GM12878 (cell line): Measurements from ENCODE around the gene CFAP91. TPM values are rescaled to one million over a fixed set of nuclear protein-coding genes. Genes with fewer than 3 reads are reported as not detected.

Experiments
- BACH1 ChIP-seq: fragments of 450-650 bp; IDR thresholded peaks from 2 replicates; pipeline ENCODE4 v1.6.1; 2017; ENCODE audit warnings: mild to moderate bottlenecking, borderline replicate concordance
- BHLHE40 ChIP-seq, 2 experiments: fragments of 450-650 bp in 1 of 2; IDR thresholded peaks; 2 replicates each; pipeline ENCODE4 v1.6.1; 2011 to 2017; ENCODE audit warnings: low read depth in 2 of 2, borderline replicate concordance in 1 of 2, improper control_type of control experiment in 1 of 2, low read length in 1 of 2, mild to moderate bottlenecking in 1 of 2
- CREB1 ChIP-seq: IDR thresholded peaks from 2 replicates; pipeline ENCODE4 v1.6.1; 2012; ENCODE audit warnings: low read depth, mild to moderate bottlenecking, inconsistent platforms
- GATAD2B ChIP-seq: fragments of 450-650 bp; conservative IDR thresholded peaks from 2 replicates; pipeline ENCODE4 v1.6.1; 2017; ENCODE audit warnings: low read depth, mild to moderate bottlenecking, moderate library complexity
- HDAC6 ChIP-seq: fragments of 200-600 bp; sonication (generic); IDR thresholded peaks from one replicate; pipeline ENCODE4 v1.8.0; 2017; ENCODE audit warnings: antibody characterized with exemption; ENCODE audit not compliant: unreplicated experiment
- LARP7 ChIP-seq: fragments of 450-650 bp; IDR thresholded peaks from 2 replicates; pipeline ENCODE4 v1.6.1; 2017; ENCODE audit warnings: mild to moderate bottlenecking
- PAX8 ChIP-seq: fragments of 450-650 bp; IDR thresholded peaks from 2 replicates; pipeline ENCODE4 v1.6.1; 2017; ENCODE audit warnings: mild to moderate bottlenecking, moderate library complexity
- PML ChIP-seq: IDR thresholded peaks from 2 replicates; pipeline ENCODE4 v1.6.1; 2012; ENCODE audit warnings: low read length, inconsistent platforms
- SRF ChIP-seq, 2 experiments: IDR thresholded peaks; 2 replicates each; pipeline ENCODE4 v1.6.1; 2011; ENCODE audit warnings: low read depth in 2 of 2, low read length in 2 of 2, mild to moderate bottlenecking in 1 of 2, moderate library complexity in 1 of 2
- YBX1 ChIP-seq: fragments of 450-650 bp; IDR thresholded peaks from 2 replicates; pipeline ENCODE4 v1.6.1; 2016; ENCODE audit warnings: antibody characterized with exemption
- ZNF207 ChIP-seq: fragments of 450-650 bp; IDR thresholded peaks from 2 replicates; pipeline ENCODE4 v1.6.1; 2014; ENCODE audit warnings: antibody characterized with exemption, mild to moderate bottlenecking, borderline replicate concordance
- polyA plus RNA-seq, 11 experiments: library from polyadenylated mRNA; depleted of rRNA in 4 of 11; unstranded in 6 of 11; stranded (reverse) in 5 of 11; fragments of >200 nt; fragmentation: Nextera tagmentation in 4 of 11; fragmentation: Illumina TruSeq in 1 of 11; extraction: Ambion mirVana in 4 of 11; extraction: Trizol in 1 of 11; gene quantifications; 1 replicate in 1 of 11; 2 replicates in 10 of 11; pipeline versions ENCODE4 v1.2.1 to v1.2.3, GENCODE V29; 2011 to 2016; ENCODE audit warnings: inconsistent platforms in 2 of 11, missing spikeins in 2 of 11, low read depth in 1 of 11
- total RNA-seq, 4 experiments: library from RNA; depleted of rRNA in 3 of 4; stranded (reverse); fragments of >200 nt in 3 of 4; fragmentation: Illumina TruSeq in 1 of 4; extraction: Trizol in 1 of 4; gene quantifications; 2 replicates each; pipeline versions ENCODE4 v1.2.1 to v1.2.3, GENCODE V29; 2013 to 2021
- TF ChIP-seq, protein P1 (sequence below), 3 experiments: IDR thresholded peaks in 2 of 3; conservative IDR thresholded peaks in 1 of 3; 2 replicates each; pipeline ENCODE4 v1.5.1; 2011; ENCODE audit warnings: low read depth in 3 of 3, low read length in 3 of 3, mild to moderate bottlenecking in 3 of 3, control low read depth in 2 of 3, moderate library complexity in 2 of 3, inconsistent platforms in 1 of 3, mixed read lengths in 1 of 3; ENCODE audit not compliant: control insufficient read depth in 2 of 3, insufficient read depth in 1 of 3; ENCODE audit errors: extremely low read depth in 1 of 3
- TF ChIP-seq, protein P2 (sequence below): IDR thresholded peaks from 2 replicates; pipeline ENCODE4 v1.6.1; 2012; ENCODE audit warnings: improper control_type of control experiment, low read depth, low read length; ENCODE audit not compliant: insufficient replicate concordance

CFAP91 gene
- total and polyA plus RNA-seq, 10 of the 15 experiments (the other 5 are each of a cell fraction or from before 2014, with no cell fraction given), result 0.03 to 2.2 (median 0.92) TPM

DNA sequence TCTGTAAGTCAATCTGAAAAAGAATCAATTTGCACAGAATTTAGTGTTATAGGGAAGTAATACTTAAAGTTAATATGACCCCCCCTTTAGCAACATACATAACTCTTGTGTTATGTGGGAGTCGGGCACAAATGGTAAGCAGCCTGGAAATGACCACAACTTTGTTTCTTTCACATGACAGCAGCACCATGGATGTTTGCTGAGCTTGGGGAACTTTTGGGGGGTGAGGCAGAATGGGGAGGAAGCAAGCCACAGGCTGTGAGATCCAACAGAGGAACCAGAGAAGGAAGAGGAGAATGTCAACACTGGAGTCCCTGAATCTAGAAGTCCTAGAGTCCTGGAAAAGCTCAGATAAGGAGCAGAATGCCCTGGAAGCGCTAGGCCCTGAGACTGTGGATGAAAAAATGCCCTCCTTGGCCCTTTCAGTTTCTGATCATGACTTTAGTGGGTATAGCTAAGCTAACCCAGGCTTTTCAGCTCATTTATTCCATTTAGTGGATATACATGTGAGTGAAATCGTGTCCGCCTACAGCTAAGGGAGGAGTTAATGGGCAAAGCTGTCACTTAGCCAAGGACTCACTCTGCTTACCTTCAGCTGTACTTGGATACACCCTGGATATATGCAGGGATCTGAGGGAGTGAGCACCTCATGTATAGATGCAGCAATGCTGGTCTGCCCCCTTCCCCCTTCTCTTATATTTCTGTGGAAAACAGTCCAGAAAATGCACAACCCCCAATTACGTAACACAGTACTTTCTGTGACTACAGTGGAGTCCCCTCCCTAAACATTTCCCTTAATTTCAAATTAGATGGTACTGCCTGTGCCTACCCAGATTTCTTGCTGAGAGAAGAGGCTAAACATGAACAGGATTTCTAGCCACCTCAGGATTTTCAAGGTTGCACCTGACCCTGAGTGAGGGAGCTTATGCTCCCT lies 39.1 kb downstream of the CFAP91 start (continued):
- TF ChIP-seq, protein P1, sequence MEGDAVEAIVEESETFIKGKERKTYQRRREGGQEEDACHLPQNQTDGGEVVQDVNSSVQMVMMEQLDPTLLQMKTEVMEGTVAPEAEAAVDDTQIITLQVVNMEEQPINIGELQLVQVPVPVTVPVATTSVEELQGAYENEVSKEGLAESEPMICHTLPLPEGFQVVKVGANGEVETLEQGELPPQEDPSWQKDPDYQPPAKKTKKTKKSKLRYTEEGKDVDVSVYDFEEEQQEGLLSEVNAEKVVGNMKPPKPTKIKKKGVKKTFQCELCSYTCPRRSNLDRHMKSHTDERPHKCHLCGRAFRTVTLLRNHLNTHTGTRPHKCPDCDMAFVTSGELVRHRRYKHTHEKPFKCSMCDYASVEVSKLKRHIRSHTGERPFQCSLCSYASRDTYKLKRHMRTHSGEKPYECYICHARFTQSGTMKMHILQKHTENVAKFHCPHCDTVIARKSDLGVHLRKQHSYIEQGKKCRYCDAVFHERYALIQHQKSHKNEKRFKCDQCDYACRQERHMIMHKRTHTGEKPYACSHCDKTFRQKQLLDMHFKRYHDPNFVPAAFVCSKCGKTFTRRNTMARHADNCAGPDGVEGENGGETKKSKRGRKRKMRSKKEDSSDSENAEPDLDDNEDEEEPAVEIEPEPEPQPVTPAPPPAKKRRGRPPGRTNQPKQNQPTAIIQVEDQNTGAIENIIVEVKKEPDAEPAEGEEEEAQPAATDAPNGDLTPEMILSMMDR (IDR thresholded peaks at IDR 0.05 in 2 of 3, conservative IDR thresholded peaks at IDR 0.05 in 1 of 3; ENCODE audit: control insufficient read depth in 2 of 3, extremely low read depth in 1 of 3, insufficient read depth in 1 of 3, low read depth in 3 of 3, low read length in 3 of 3), result no peak
- TF ChIP-seq PAX8 (no peak), CREB1 (no peak), ZNF207 (no peak), HDAC6 (no peak), YBX1 (no peak), LARP7 (no peak), BACH1 (no peak), PML (no peak), BHLHE40 (IDR thresholded peaks at IDR 0.05; ENCODE audit: borderline replicate concordance in 1 of 2, low read depth in 2 of 2, low read length in 1 of 2) (no peak), SRF (IDR thresholded peaks at IDR 0.05; ENCODE audit: low read depth in 2 of 2, low read length in 2 of 2) (no peak), GATAD2B (no peak)
- TF ChIP-seq, protein P2, sequence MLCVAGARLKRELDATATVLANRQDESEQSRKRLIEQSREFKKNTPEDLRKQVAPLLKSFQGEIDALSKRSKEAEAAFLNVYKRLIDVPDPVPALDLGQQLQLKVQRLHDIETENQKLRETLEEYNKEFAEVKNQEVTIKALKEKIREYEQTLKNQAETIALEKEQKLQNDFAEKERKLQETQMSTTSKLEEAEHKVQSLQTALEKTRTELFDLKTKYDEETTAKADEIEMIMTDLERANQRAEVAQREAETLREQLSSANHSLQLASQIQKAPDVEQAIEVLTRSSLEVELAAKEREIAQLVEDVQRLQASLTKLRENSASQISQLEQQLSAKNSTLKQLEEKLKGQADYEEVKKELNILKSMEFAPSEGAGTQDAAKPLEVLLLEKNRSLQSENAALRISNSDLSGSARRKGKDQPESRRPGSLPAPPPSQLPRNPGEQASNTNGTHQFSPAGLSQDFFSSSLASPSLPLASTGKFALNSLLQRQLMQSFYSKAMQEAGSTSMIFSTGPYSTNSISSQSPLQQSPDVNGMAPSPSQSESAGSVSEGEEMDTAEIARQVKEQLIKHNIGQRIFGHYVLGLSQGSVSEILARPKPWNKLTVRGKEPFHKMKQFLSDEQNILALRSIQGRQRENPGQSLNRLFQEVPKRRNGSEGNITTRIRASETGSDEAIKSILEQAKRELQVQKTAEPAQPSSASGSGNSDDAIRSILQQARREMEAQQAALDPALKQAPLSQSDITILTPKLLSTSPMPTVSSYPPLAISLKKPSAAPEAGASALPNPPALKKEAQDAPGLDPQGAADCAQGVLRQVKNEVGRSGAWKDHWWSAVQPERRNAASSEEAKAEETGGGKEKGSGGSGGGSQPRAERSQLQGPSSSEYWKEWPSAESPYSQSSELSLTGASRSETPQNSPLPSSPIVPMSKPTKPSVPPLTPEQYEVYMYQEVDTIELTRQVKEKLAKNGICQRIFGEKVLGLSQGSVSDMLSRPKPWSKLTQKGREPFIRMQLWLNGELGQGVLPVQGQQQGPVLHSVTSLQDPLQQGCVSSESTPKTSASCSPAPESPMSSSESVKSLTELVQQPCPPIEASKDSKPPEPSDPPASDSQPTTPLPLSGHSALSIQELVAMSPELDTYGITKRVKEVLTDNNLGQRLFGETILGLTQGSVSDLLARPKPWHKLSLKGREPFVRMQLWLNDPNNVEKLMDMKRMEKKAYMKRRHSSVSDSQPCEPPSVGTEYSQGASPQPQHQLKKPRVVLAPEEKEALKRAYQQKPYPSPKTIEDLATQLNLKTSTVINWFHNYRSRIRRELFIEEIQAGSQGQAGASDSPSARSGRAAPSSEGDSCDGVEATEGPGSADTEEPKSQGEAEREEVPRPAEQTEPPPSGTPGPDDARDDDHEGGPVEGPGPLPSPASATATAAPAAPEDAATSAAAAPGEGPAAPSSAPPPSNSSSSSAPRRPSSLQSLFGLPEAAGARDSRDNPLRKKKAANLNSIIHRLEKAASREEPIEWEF, result no peak
